PC-9 (cell line): ENCODE results near the gene AIF1. TPM values are rescaled to one million over a fixed set of nuclear protein-coding genes. Genes with fewer than 3 reads are reported as not detected.

Source experiments
- BruUV-seq: library from RNA; stranded (reverse); fragments of 400-500 nt; replicated peaks from 2 replicates; lab custom pipeline; 2021; lab: Mats Ljungman, UMichigan
- CTCF ChIA-PET: fragments of 300-600 bp; sonication (Branson Sonifier 250); formaldehyde crosslinking; loops from one replicate; lab custom pipeline; 2022; ENCODE audit warnings: antibody characterized with exemption; lab: Charles Lee
- POLR2A ChIA-PET: fragments of 300-600 bp; sonication (Branson Sonifier 250); formaldehyde crosslinking; loops from one replicate; lab custom pipeline; 2022; ENCODE audit warnings: antibody characterized with exemption; ENCODE audit not compliant: unreplicated experiment; lab: Charles Lee
- DNase-seq, 2 experiments: peaks; one replicate each; pipeline versions ENCODE4 v3.0.0 to v3.0.0-alpha.2; 2015 to 2022; ENCODE audit warnings: mixed read lengths in 1 of 2
- H2AFZ ChIP-seq: fragments of 200-600 bp; sonication (generic); 2 replicates; pipeline ENCODE4 v1.8.1; 2017; ENCODE audit warnings: antibody characterized with exemption
- H3F3A ChIP-seq: fragments of 200-600 bp; sonication (generic); 2 replicates; pipeline ENCODE4 v1.8.1; 2017; ENCODE audit warnings: antibody characterized with exemption, mild to moderate bottlenecking, low read depth; ENCODE audit not compliant: insufficient read depth
- H3K27ac ChIP-seq: fragments of 200-600 bp; sonication (generic); 2 replicates; pipeline ENCODE4 v1.6.1; 2016; ENCODE audit warnings: mixed run types
- H3K27me3 ChIP-seq: fragments of 200-600 bp; sonication (generic); 2 replicates; pipeline ENCODE4 v1.6.1; 2016; ENCODE audit warnings: low read depth, mixed run types; ENCODE audit not compliant: insufficient read depth
- H3K36me3 ChIP-seq: fragments of 200-600 bp; sonication (generic); 2 replicates; pipeline ENCODE4 v1.6.1; 2016; ENCODE audit warnings: low read depth, mixed run types
- H3K4me1 ChIP-seq: fragments of 200-600 bp; sonication (generic); replicated peaks from 2 replicates; pipeline ENCODE4 v1.6.1; 2016; ENCODE audit warnings: mixed run types; ENCODE audit not compliant: insufficient read depth
- H3K4me2 ChIP-seq: fragments of 200-600 bp; sonication (generic); 2 replicates; pipeline ENCODE4 v1.6.1; 2017; ENCODE audit warnings: mixed run types
- H3K4me3 ChIP-seq: fragments of 200-600 bp; sonication (generic); 2 replicates; pipeline ENCODE4 v1.6.1; 2016; ENCODE audit warnings: mixed run types
- H3K79me2 ChIP-seq: fragments of 200-600 bp; sonication (generic); 2 replicates; pipeline ENCODE4 v1.6.1; 2017; ENCODE audit warnings: low read depth, mixed run types
- H3K9me2 ChIP-seq: fragments of 200-600 bp; sonication (generic); 2 replicates; pipeline ENCODE4 v1.8.1; 2017; ENCODE audit warnings: mild to moderate bottlenecking; ENCODE audit not compliant: insufficient read depth
- H3K9me3 ChIP-seq: fragments of 200-600 bp; sonication (generic); 2 replicates; pipeline ENCODE4 v1.8.1; 2016; ENCODE audit warnings: low read depth; ENCODE audit not compliant: insufficient read depth
- H4K20me1 ChIP-seq: fragments of 200-600 bp; sonication (generic); 2 replicates; pipeline ENCODE4 v1.8.1; 2017; ENCODE audit not compliant: insufficient read depth
- CTCF ChIP-seq: fragments of 200-600 bp; sonication (generic); conservative IDR thresholded peaks from 2 replicates; pipeline ENCODE4 v1.6.1; 2017; ENCODE audit warnings: mixed run types, antibody characterized with exemption, mild to moderate bottlenecking, moderate library complexity
- EZH2 ChIP-seq: fragments of 200-600 bp; sonication (generic); IDR thresholded peaks from 2 replicates; pipeline ENCODE4 v1.8.0; 2017; ENCODE audit warnings: antibody characterized with exemption, low read depth
- intact Hi-C: fragments of 100-400 bp; cut with micrococcal nuclease; formaldehyde crosslinking; loops from one replicate; pipeline ENCODE4 v1.10.0; 2022; ENCODE audit not compliant: unreplicated experiment
- total RNA-seq: library from RNA; stranded (reverse); gene quantifications from 2 replicates; pipeline ENCODE4 v1.2.3, GENCODE V29; 2021

Gene AIF1
- total RNA-seq, 1 experiment from 2014 or later: not detected

- Histone ChIP-seq H3K27ac (no peak overlapping the region), H2AFZ (no peak overlapping the region), H3K4me3 (no peak overlapping the region), H3K9me2 (no peaks in the 10 kb centered on the region), H3K79me2 (no peaks in the 10 kb centered on the region), H3K4me2 (no peak overlapping the region), H3K4me1 (no peaks in the 10 kb centered on the region), H3K36me3 (no peaks in the 10 kb centered on the region), H3K9me3 (no peaks in the 10 kb centered on the region), H3K27me3 (no peaks in the 10 kb centered on the region), H3F3A (no peaks in the 10 kb centered on the region), H4K20me1 (no peaks in the 10 kb centered on the region)
- TF ChIP-seq EZH2 (no peak), CTCF (no peak)
- POLR2A ChIA-PET: interaction anchor here (0.6 kb wide), 2 partner anchors 28 to 521 kb away, joined by 3 to 4 read pairs; no protein-coding TSS in a partner anchor
- CTCF ChIA-PET: interaction anchor here (0.5 kb wide), 1 partner anchor 16 kb away, joined by 3 read pairs; no protein-coding TSS in a partner anchor
- no peak for DNase-seq
- intact Hi-C loops: no loop called here
- BruUV-seq: no TSS peak
These were observed 5.3 kb upstream of the AIF1 start for GRCh38 chr6:31609519-31610406.

GRCh38 chr6:31610968-31611367, 4.1 kb upstream of the AIF1 start:
- ChIA-PET CTCF (interaction anchor here (0.5 to 0.7 kb wide), 2 partner anchors 12 to 80 kb away, joined by 3 read pairs; no protein-coding TSS in a partner anchor), POLR2A (no interaction called here)
- H3K27ac ChIP-seq: no peak overlapping the region
- no peak for DNase-seq
- no peaks in the 10 kb centered on the region for H3F3A ChIP-seq
- H3K27me3 ChIP-seq: no peaks in the 10 kb centered on the region
- H3K4me3 ChIP-seq: no peak overlapping the region
- no peaks in the 10 kb centered on the region for H3K79me2 ChIP-seq
- H3K9me3 ChIP-seq: no peaks in the 10 kb centered on the region
- H4K20me1 ChIP-seq: no peaks in the 10 kb centered on the region
- no peaks in the 10 kb centered on the region for H3K9me2 ChIP-seq
- no peak overlapping the region for H3K4me2 ChIP-seq
- H3K4me1 ChIP-seq: 0 out of 2 replicates have a peak, but pooled peaks cover 4% of the 10 kb centered on the region
- no TSS peak for BruUV-seq
- no peak for TF ChIP-seq CTCF
- TF ChIP-seq EZH2: no peak
- no peaks in the 10 kb centered on the region for H3K36me3 ChIP-seq
- H2AFZ ChIP-seq: no peak overlapping the region
- intact Hi-C loops: no loop called here

GRCh38 chr6:31614075-31614619, 887 bp upstream of the AIF1 start:
- H3K9me3 ChIP-seq: no peaks in the 10 kb centered on the region
- intact Hi-C loops: no loop called here
- TF ChIP-seq CTCF (no peak), EZH2 (no peak)
- H3K79me2 ChIP-seq: no peaks in the 10 kb centered on the region
- H4K20me1 ChIP-seq: no peaks in the 10 kb centered on the region
- H3K4me3 ChIP-seq: no peak overlapping the region
- H3K36me3 ChIP-seq: no peaks in the 10 kb centered on the region
- no peaks in the 10 kb centered on the region for H3K27me3 ChIP-seq
- CTCF ChIA-PET: no interaction called here
- H3F3A ChIP-seq: peaks cover under 1% of the 10 kb centered on the region; the same call in 1 of the 2 replicates
- no peak overlapping the region for H3K27ac ChIP-seq
- H3K9me2 ChIP-seq: no peaks in the 10 kb centered on the region
- no peak overlapping the region for H2AFZ ChIP-seq
- 0 out of 2 replicates have a peak, but pooled peaks cover 4% of the 10 kb centered on the region for H3K4me1 ChIP-seq
- DNase-seq: no peak
- H3K4me2 ChIP-seq: no peak overlapping the region
- BruUV-seq: no TSS peak
- POLR2A ChIA-PET: no interaction called here
